SK-N-SH (cell line): ENCODE results near the gene COX10. TPM values are rescaled to one million over a fixed set of nuclear protein-coding genes. Genes with fewer than 3 reads are reported as not detected.

Experiments
- CTCF ChIA-PET: fragments of 300-600, 350-600 bp; formaldehyde crosslinking; extraction: SDS; loops from one replicate; lab custom pipeline; 2021; lab: Yijun Ruan, JAX
- POLR2A ChIA-PET: fragments of 350-600 bp; sonication (Branson Sonifier 250); formaldehyde crosslinking; extraction: SDS; loops from one replicate; lab custom pipeline; 2020; ENCODE audit warnings: antibody characterized with exemption, inconsistent platforms; lab: Yijun Ruan, JAX
- DNase-seq: peaks from one replicate; pipeline ENCODE4 v3.0.0; 2012
- H2AFZ ChIP-seq: fragments of 200-600 bp; sonication (generic); 2 replicates; pipeline ENCODE4 v1.8.1; 2016; ENCODE audit warnings: antibody characterized with exemption, mild to moderate bottlenecking, low read depth
- H3F3A ChIP-seq: fragments of 200-600 bp; sonication (generic); replicated peaks from 2 replicates; pipeline ENCODE3; 2016; ENCODE audit warnings: antibody characterized with exemption, mild to moderate bottlenecking; ENCODE audit not compliant: insufficient read depth
- H3K27ac ChIP-seq, 2 experiments: fragments of 200-500 bp in 1 of 2; fragments of 200-600 bp in 1 of 2; sonication (Bioruptor generic) in 1 of 2; sonication (generic), shearing (Covaris generic) in 1 of 2; 2 replicates each; pipeline versions ENCODE4 v1.5.1 to v1.6.1; 2014 to 2016; ENCODE audit warnings: low read depth in 2 of 2, inconsistent platforms in 1 of 2, low read length in 1 of 2, mild to moderate bottlenecking in 1 of 2, mixed read lengths in 1 of 2
- H3K27me3 ChIP-seq: fragments of 200-600 bp; sonication (generic), shearing (Covaris generic); 2 replicates; pipeline ENCODE4 v1.6.1; 2016; ENCODE audit warnings: mixed run types; ENCODE audit not compliant: insufficient read depth
- H3K36me3 ChIP-seq, 2 experiments: fragments of 200-500 bp in 1 of 2; fragments of 200-600 bp in 1 of 2; sonication (Bioruptor generic) in 1 of 2; sonication (generic) in 1 of 2; replicated peaks in 1 of 2; 2 replicates each; pipeline versions ENCODE3 to v1.5.1; 2014 to 2016; ENCODE audit warnings: low read length in 1 of 2, mild to moderate bottlenecking in 1 of 2; ENCODE audit not compliant: insufficient read depth in 2 of 2, control insufficient read depth in 1 of 2
- H3K4me1 ChIP-seq, 2 experiments: fragments of 200-500 bp in 1 of 2; fragments of 200-600 bp in 1 of 2; sonication (Bioruptor generic) in 1 of 2; sonication (generic), shearing (Covaris generic) in 1 of 2; 2 replicates each; pipeline versions ENCODE4 v1.5.1 to v1.6.1; 2014 to 2016; ENCODE audit warnings: low read depth in 1 of 2, low read length in 1 of 2, mixed run types in 1 of 2; ENCODE audit not compliant: insufficient read depth in 2 of 2, control insufficient read depth in 1 of 2
- H3K4me2 ChIP-seq: fragments of 200-600 bp; sonication (generic), shearing (Covaris generic); 2 replicates; pipeline ENCODE4 v1.6.1; 2017; ENCODE audit warnings: mixed run types
- H3K4me3 ChIP-seq, 2 experiments: fragments of 200-500 bp in 1 of 2; fragments of 200-600 bp in 1 of 2; sonication (Bioruptor generic) in 1 of 2; sonication (generic), shearing (Covaris generic) in 1 of 2; 2 replicates each; pipeline versions ENCODE4 v1.5.1 to v1.8.1; 2014 to 2016; ENCODE audit warnings: low read depth in 2 of 2, inconsistent platforms in 1 of 2, low read length in 1 of 2, mild to moderate bottlenecking in 1 of 2, mixed read lengths in 1 of 2, moderate library complexity in 1 of 2
- H3K79me2 ChIP-seq: fragments of 200-600 bp; sonication (generic); 2 replicates; pipeline ENCODE4 v1.8.1; 2017; ENCODE audit warnings: mild to moderate bottlenecking; ENCODE audit not compliant: insufficient read depth
- H3K9ac ChIP-seq: fragments of 200-600 bp; sonication (generic); 2 replicates; pipeline ENCODE4 v1.6.1; 2017; ENCODE audit warnings: mixed run types
- H3K9me2 ChIP-seq: fragments of 200-600 bp; sonication (generic); 2 replicates; pipeline ENCODE4 v1.6.1; 2017; ENCODE audit warnings: mixed run types
- H3K9me3 ChIP-seq: fragments of 200-600 bp; sonication (generic); 2 replicates; pipeline ENCODE4 v1.6.1; 2017; ENCODE audit warnings: mixed run types, mild to moderate bottlenecking, moderate library complexity
- H4K20me1 ChIP-seq: fragments of 200-600 bp; sonication (generic); 2 replicates; pipeline ENCODE4 v1.6.1; 2017; ENCODE audit warnings: mild to moderate bottlenecking, mixed run types; ENCODE audit not compliant: insufficient read depth
- CHD2 ChIP-seq: fragments of 150-350 bp; IDR thresholded peaks from 2 replicates; pipeline ENCODE4 v1.6.1; 2018; ENCODE audit warnings: low read length; ENCODE audit not compliant: partially characterized antibody
- EP300 ChIP-seq, 2 experiments: IDR thresholded peaks; 2 replicates each; pipeline versions ENCODE4 v1.4.0 to v1.6.1; 2012; ENCODE audit warnings: borderline replicate concordance in 1 of 2, low read depth in 1 of 2, low read length in 1 of 2
- EZH2phosphoT487 ChIP-seq: fragments of 200-600 bp; sonication (generic); IDR thresholded peaks from 2 replicates; pipeline ENCODE4 v1.6.1; 2017; ENCODE audit warnings: low read depth, mixed run types, mild to moderate bottlenecking, antibody characterized with exemption, moderate library complexity, borderline replicate concordance
- FOSL2 ChIP-seq: IDR thresholded peaks from 2 replicates; pipeline ENCODE4 v1.4.0; 2012; ENCODE audit warnings: low read depth, mild to moderate bottlenecking, moderate library complexity, borderline replicate concordance
- FOXJ3 ChIP-seq: sonication (generic); formaldehyde crosslinking; IDR thresholded peaks from 2 replicates; pipeline ENCODE4 v1.5.1; 2020; ENCODE audit warnings: mild to moderate bottlenecking, missing genetic modification reagents
- GABPA ChIP-seq: IDR thresholded peaks from 2 replicates; pipeline ENCODE4 v1.4.0; 2012; ENCODE audit warnings: low read depth, mild to moderate bottlenecking
- MEF2A ChIP-seq: IDR thresholded peaks from 2 replicates; pipeline ENCODE4 v1.4.0; 2012; ENCODE audit warnings: low read depth, borderline replicate concordance
- MXI1 ChIP-seq: IDR thresholded peaks from 2 replicates; pipeline ENCODE4 v1.6.1; 2012; ENCODE audit warnings: mild to moderate bottlenecking, low read depth, low read length, improper control_type of control experiment
- NFIC ChIP-seq: IDR thresholded peaks from 2 replicates; pipeline ENCODE4 v1.4.0; 2012; ENCODE audit warnings: borderline replicate concordance
- NRF1 ChIP-seq: IDR thresholded peaks from 2 replicates; pipeline ENCODE4 v1.6.1; 2012; ENCODE audit warnings: low read depth, mild to moderate bottlenecking, low read length
- POLR2AphosphoS5 ChIP-seq: IDR thresholded peaks from 2 replicates; pipeline ENCODE4 v1.6.1; 2012; ENCODE audit warnings: low read depth, low read length
- RCOR1 ChIP-seq: fragments of 150-350 bp; IDR thresholded peaks from 2 replicates; pipeline ENCODE4 v1.6.1; 2017; ENCODE audit warnings: antibody characterized with exemption, low read length
- RFX5 ChIP-seq: IDR thresholded peaks from 2 replicates; pipeline ENCODE4 v1.6.1; 2012; ENCODE audit warnings: mild to moderate bottlenecking, improper control_type of control experiment, low read length
- RXRA ChIP-seq: IDR thresholded peaks from 2 replicates; pipeline ENCODE4 v1.4.0; 2012; ENCODE audit warnings: low read depth, mild to moderate bottlenecking, borderline replicate concordance
- TCF12 ChIP-seq: IDR thresholded peaks from 2 replicates; pipeline ENCODE4 v1.4.0; 2012
- TEAD4 ChIP-seq: IDR thresholded peaks from 2 replicates; pipeline ENCODE4 v1.4.0; 2012; ENCODE audit warnings: mild to moderate bottlenecking, borderline replicate concordance; ENCODE audit not compliant: insufficient read depth
- YY1 ChIP-seq: IDR thresholded peaks from 2 replicates; pipeline ENCODE4 v1.4.0; 2012; ENCODE audit warnings: low read depth, mild to moderate bottlenecking
- WGBS: methylation state at CpG from one replicate; pipeline ENCODE4 v1.1.6; 2017; ENCODE audit warnings: low lambda C conversion rate; 5-methylcytosine and 5-hydroxymethylcytosine counted together
- polyA plus RNA-seq, 3 experiments: library from polyadenylated mRNA; depleted of rRNA; stranded (reverse); fragments of >200 nt; gene quantifications; 2 replicates each; pipeline ENCODE4 v1.2.3, GENCODE V29; 2012
- TF ChIP-seq, protein P1 (sequence below): fragments of 200-600 bp; sonication (generic); IDR thresholded peaks from 2 replicates; pipeline ENCODE4 v1.6.1; 2017; ENCODE audit warnings: antibody characterized with exemption, mild to moderate bottlenecking, moderate library complexity
- TF ChIP-seq, protein P2 (sequence below): IDR thresholded peaks from 2 replicates; pipeline ENCODE4 v1.4.0; 2012; ENCODE audit warnings: low read depth, borderline replicate concordance
- TF ChIP-seq, protein P3 (sequence below): IDR thresholded peaks from 2 replicates; pipeline ENCODE4 v1.6.1; 2012; ENCODE audit warnings: mild to moderate bottlenecking, low read depth, low read length, moderate library complexity

The COX10 gene
- polyA plus RNA-seq, 1 of the 3 experiments (the other 2 are of a cell fraction) = 8.7 TPM

- Histone ChIP-seq H3K9ac (no peak overlapping the region), H3K79me2 (peaks cover 20% of the 10 kb centered on the region), H4K20me1 (no peaks in the 10 kb centered on the region), H3K36me3 (peaks cover 12 to 40% of the 10 kb centered on the region in 2 experiments), H3K4me3 (no peak overlapping the region), H3K27me3 (no peaks in the 10 kb centered on the region), H3K9me2 (no peaks in the 10 kb centered on the region), H3K9me3 (no peaks in the 10 kb centered on the region), H3K4me1 (no peaks in the 10 kb centered on the region; a peak in 1 of 4 replicates), H3K27ac (no peak overlapping the region), H3F3A (peaks cover 11% of the 10 kb centered on the region), H3K4me2 (no peak overlapping the region), H2AFZ (no peak overlapping the region)
- TF ChIP-seq EZH2phosphoT487 = no peak
- no peak for TF ChIP-seq RFX5
- TF ChIP-seq, protein P1, sequence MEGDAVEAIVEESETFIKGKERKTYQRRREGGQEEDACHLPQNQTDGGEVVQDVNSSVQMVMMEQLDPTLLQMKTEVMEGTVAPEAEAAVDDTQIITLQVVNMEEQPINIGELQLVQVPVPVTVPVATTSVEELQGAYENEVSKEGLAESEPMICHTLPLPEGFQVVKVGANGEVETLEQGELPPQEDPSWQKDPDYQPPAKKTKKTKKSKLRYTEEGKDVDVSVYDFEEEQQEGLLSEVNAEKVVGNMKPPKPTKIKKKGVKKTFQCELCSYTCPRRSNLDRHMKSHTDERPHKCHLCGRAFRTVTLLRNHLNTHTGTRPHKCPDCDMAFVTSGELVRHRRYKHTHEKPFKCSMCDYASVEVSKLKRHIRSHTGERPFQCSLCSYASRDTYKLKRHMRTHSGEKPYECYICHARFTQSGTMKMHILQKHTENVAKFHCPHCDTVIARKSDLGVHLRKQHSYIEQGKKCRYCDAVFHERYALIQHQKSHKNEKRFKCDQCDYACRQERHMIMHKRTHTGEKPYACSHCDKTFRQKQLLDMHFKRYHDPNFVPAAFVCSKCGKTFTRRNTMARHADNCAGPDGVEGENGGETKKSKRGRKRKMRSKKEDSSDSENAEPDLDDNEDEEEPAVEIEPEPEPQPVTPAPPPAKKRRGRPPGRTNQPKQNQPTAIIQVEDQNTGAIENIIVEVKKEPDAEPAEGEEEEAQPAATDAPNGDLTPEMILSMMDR = no peak
- TF ChIP-seq, protein P2, sequence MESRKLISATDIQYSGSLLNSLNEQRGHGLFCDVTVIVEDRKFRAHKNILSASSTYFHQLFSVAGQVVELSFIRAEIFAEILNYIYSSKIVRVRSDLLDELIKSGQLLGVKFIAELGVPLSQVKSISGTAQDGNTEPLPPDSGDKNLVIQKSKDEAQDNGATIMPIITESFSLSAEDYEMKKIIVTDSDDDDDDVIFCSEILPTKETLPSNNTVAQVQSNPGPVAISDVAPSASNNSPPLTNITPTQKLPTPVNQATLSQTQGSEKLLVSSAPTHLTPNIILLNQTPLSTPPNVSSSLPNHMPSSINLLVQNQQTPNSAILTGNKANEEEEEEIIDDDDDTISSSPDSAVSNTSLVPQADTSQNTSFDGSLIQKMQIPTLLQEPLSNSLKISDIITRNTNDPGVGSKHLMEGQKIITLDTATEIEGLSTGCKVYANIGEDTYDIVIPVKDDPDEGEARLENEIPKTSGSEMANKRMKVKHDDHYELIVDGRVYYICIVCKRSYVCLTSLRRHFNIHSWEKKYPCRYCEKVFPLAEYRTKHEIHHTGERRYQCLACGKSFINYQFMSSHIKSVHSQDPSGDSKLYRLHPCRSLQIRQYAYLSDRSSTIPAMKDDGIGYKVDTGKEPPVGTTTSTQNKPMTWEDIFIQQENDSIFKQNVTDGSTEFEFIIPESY = no peak
- no peak for TF ChIP-seq YY1
- no peak for TF ChIP-seq RXRA
- TF ChIP-seq GABPA = no peak
- no peak for TF ChIP-seq MEF2A
- TF ChIP-seq TEAD4 = no peak
- TF ChIP-seq TCF12 = no peak
- TF ChIP-seq FOSL2 = no peak
- TF ChIP-seq NRF1 = no peak
- POLR2A ChIA-PET = no interaction called here
- CTCF ChIA-PET = interaction anchor here (0.9 kb wide), 1 partner anchor 693 kb away, joined by 4 read pairs; no protein-coding TSS in a partner anchor
- WGBS = 95% methylated on average over 4 of the region's 4 CpGs
- no peak for DNase-seq
These were observed 11.5 kb downstream of the COX10 start for GRCh38 chr17:14080847-14081251.

DNA sequence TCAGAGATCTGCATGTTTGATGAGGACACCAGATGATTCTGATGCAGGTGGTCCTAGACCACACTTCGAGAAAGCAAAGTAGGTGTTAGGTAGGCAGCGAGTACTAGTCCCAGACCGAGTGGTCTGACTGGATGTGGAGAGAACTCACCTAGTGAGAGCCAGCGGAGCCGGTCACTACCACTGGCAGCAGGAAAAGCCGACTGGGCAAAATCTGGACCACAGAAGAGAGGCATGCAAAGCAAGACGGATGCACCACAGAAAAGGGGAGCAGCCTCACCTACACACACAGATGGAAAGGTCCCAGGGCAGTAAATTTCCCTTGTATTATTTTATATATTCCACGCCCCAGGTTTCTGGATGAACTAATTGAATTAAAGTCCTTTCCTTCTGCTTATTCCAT is 13.5 kb downstream of the COX10 start:
- WGBS = 92% methylated on average over 8 of the region's 8 CpGs
- POLR2A ChIA-PET = no interaction called here
- TF ChIP-seq TEAD4 (no peak), FOSL2 (no peak), CHD2 (no peak), FOXJ3 (CRISPR knock-in tag) (no peak), NFIC (no peak), POLR2AphosphoS5 (no peak), EP300 (IDR thresholded peaks at IDR 0.05; ENCODE audit: borderline replicate concordance in 1 of 2, low read depth in 1 of 2, low read length in 1 of 2) (no peak), RCOR1 (no peak), MXI1 (no peak), RXRA (no peak)
- TF ChIP-seq, protein P1 = no peak
- TF ChIP-seq, protein P3, sequence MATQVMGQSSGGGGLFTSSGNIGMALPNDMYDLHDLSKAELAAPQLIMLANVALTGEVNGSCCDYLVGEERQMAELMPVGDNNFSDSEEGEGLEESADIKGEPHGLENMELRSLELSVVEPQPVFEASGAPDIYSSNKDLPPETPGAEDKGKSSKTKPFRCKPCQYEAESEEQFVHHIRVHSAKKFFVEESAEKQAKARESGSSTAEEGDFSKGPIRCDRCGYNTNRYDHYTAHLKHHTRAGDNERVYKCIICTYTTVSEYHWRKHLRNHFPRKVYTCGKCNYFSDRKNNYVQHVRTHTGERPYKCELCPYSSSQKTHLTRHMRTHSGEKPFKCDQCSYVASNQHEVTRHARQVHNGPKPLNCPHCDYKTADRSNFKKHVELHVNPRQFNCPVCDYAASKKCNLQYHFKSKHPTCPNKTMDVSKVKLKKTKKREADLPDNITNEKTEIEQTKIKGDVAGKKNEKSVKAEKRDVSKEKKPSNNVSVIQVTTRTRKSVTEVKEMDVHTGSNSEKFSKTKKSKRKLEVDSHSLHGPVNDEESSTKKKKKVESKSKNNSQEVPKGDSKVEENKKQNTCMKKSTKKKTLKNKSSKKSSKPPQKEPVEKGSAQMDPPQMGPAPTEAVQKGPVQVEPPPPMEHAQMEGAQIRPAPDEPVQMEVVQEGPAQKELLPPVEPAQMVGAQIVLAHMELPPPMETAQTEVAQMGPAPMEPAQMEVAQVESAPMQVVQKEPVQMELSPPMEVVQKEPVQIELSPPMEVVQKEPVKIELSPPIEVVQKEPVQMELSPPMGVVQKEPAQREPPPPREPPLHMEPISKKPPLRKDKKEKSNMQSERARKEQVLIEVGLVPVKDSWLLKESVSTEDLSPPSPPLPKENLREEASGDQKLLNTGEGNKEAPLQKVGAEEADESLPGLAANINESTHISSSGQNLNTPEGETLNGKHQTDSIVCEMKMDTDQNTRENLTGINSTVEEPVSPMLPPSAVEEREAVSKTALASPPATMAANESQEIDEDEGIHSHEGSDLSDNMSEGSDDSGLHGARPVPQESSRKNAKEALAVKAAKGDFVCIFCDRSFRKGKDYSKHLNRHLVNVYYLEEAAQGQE = no peak

More for the DNA sequence above, 13.5 kb downstream of the COX10 start:
- H3K36me3 ChIP-seq = peaks cover 0 to 25% of the 10 kb centered on the region in 2 experiments
- H3K79me2 ChIP-seq = peaks cover 36% of the 10 kb centered on the region
- no peaks in the 10 kb centered on the region for H4K20me1 ChIP-seq
- H3K9ac ChIP-seq = no peak overlapping the region
- CTCF ChIA-PET = no interaction called here
- no peak overlapping the region for H3K4me3 ChIP-seq
- no peaks in the 10 kb centered on the region for H3K9me3 ChIP-seq
- H3K9me2 ChIP-seq = no peaks in the 10 kb centered on the region
- no peaks in the 10 kb centered on the region; a peak in 1 of 4 replicates for H3K4me1 ChIP-seq
- no peak for DNase-seq
- peaks cover 11% of the 10 kb centered on the region for H3F3A ChIP-seq
- H3K27ac ChIP-seq = no peak overlapping the region
- H3K27me3 ChIP-seq = no peaks in the 10 kb centered on the region
- no peak overlapping the region for H2AFZ ChIP-seq
- H3K4me2 ChIP-seq = no peak overlapping the region
